SK-N-SH (cell line): ENCODE results near the gene SLC50A1. TPM values are rescaled to one million over a fixed set of nuclear protein-coding genes. Genes with fewer than 3 reads are reported as not detected.

Experiments used
- CTCF ChIA-PET: fragments of 300-600, 350-600 bp; formaldehyde crosslinking; extraction: SDS; loops from one replicate; lab custom pipeline; 2021; lab: Yijun Ruan, JAX
- POLR2A ChIA-PET: fragments of 350-600 bp; sonication (Branson Sonifier 250); formaldehyde crosslinking; extraction: SDS; loops from one replicate; lab custom pipeline; 2020; ENCODE audit warnings: antibody characterized with exemption, inconsistent platforms; lab: Yijun Ruan, JAX
- DNase-seq: peaks from one replicate; pipeline ENCODE4 v3.0.0; 2012
- H2AFZ ChIP-seq: fragments of 200-600 bp; sonication (generic); 2 replicates; pipeline ENCODE4 v1.8.1; 2016; ENCODE audit warnings: antibody characterized with exemption, mild to moderate bottlenecking, low read depth
- H3F3A ChIP-seq: fragments of 200-600 bp; sonication (generic); replicated peaks from 2 replicates; pipeline ENCODE3; 2016; ENCODE audit warnings: antibody characterized with exemption, mild to moderate bottlenecking; ENCODE audit not compliant: insufficient read depth
- H3K27ac ChIP-seq, 2 experiments: fragments of 200-500 bp in 1 of 2; fragments of 200-600 bp in 1 of 2; sonication (Bioruptor generic) in 1 of 2; sonication (generic), shearing (Covaris generic) in 1 of 2; 2 replicates each; pipeline versions ENCODE4 v1.5.1 to v1.6.1; 2014 to 2016; ENCODE audit warnings: low read depth in 2 of 2, inconsistent platforms in 1 of 2, low read length in 1 of 2, mild to moderate bottlenecking in 1 of 2, mixed read lengths in 1 of 2
- H3K27me3 ChIP-seq: fragments of 200-600 bp; sonication (generic), shearing (Covaris generic); 2 replicates; pipeline ENCODE4 v1.6.1; 2016; ENCODE audit warnings: mixed run types; ENCODE audit not compliant: insufficient read depth
- H3K36me3 ChIP-seq, 2 experiments: fragments of 200-500 bp in 1 of 2; fragments of 200-600 bp in 1 of 2; sonication (Bioruptor generic) in 1 of 2; sonication (generic) in 1 of 2; replicated peaks in 1 of 2; 2 replicates each; pipeline versions ENCODE3 to v1.5.1; 2014 to 2016; ENCODE audit warnings: low read length in 1 of 2, mild to moderate bottlenecking in 1 of 2; ENCODE audit not compliant: insufficient read depth in 2 of 2, control insufficient read depth in 1 of 2
- H3K4me1 ChIP-seq, 2 experiments: fragments of 200-500 bp in 1 of 2; fragments of 200-600 bp in 1 of 2; sonication (Bioruptor generic) in 1 of 2; sonication (generic), shearing (Covaris generic) in 1 of 2; 2 replicates each; pipeline versions ENCODE4 v1.5.1 to v1.6.1; 2014 to 2016; ENCODE audit warnings: low read depth in 1 of 2, low read length in 1 of 2, mixed run types in 1 of 2; ENCODE audit not compliant: insufficient read depth in 2 of 2, control insufficient read depth in 1 of 2
- H3K4me2 ChIP-seq: fragments of 200-600 bp; sonication (generic), shearing (Covaris generic); 2 replicates; pipeline ENCODE4 v1.6.1; 2017; ENCODE audit warnings: mixed run types
- H3K4me3 ChIP-seq, 2 experiments: fragments of 200-500 bp in 1 of 2; fragments of 200-600 bp in 1 of 2; sonication (Bioruptor generic) in 1 of 2; sonication (generic), shearing (Covaris generic) in 1 of 2; 2 replicates each; pipeline versions ENCODE4 v1.5.1 to v1.8.1; 2014 to 2016; ENCODE audit warnings: low read depth in 2 of 2, inconsistent platforms in 1 of 2, low read length in 1 of 2, mild to moderate bottlenecking in 1 of 2, mixed read lengths in 1 of 2, moderate library complexity in 1 of 2
- H3K79me2 ChIP-seq: fragments of 200-600 bp; sonication (generic); 2 replicates; pipeline ENCODE4 v1.8.1; 2017; ENCODE audit warnings: mild to moderate bottlenecking; ENCODE audit not compliant: insufficient read depth
- H3K9ac ChIP-seq: fragments of 200-600 bp; sonication (generic); 2 replicates; pipeline ENCODE4 v1.6.1; 2017; ENCODE audit warnings: mixed run types
- H3K9me2 ChIP-seq: fragments of 200-600 bp; sonication (generic); 2 replicates; pipeline ENCODE4 v1.6.1; 2017; ENCODE audit warnings: mixed run types
- H3K9me3 ChIP-seq: fragments of 200-600 bp; sonication (generic); 2 replicates; pipeline ENCODE4 v1.6.1; 2017; ENCODE audit warnings: mixed run types, mild to moderate bottlenecking, moderate library complexity
- H4K20me1 ChIP-seq: fragments of 200-600 bp; sonication (generic); 2 replicates; pipeline ENCODE4 v1.6.1; 2017; ENCODE audit warnings: mild to moderate bottlenecking, mixed run types; ENCODE audit not compliant: insufficient read depth
- CHD2 ChIP-seq: fragments of 150-350 bp; IDR thresholded peaks from 2 replicates; pipeline ENCODE4 v1.6.1; 2018; ENCODE audit warnings: low read length; ENCODE audit not compliant: partially characterized antibody
- EP300 ChIP-seq, 2 experiments: IDR thresholded peaks; 2 replicates each; pipeline versions ENCODE4 v1.4.0 to v1.6.1; 2012; ENCODE audit warnings: borderline replicate concordance in 1 of 2, low read depth in 1 of 2, low read length in 1 of 2
- FOXJ3 ChIP-seq: sonication (generic); formaldehyde crosslinking; IDR thresholded peaks from 2 replicates; pipeline ENCODE4 v1.5.1; 2020; ENCODE audit warnings: mild to moderate bottlenecking, missing genetic modification reagents
- GATA2 ChIP-seq: sonication (generic); formaldehyde crosslinking; IDR thresholded peaks from 2 replicates; pipeline ENCODE4 v1.5.0; 2020; ENCODE audit warnings: mild to moderate bottlenecking, missing genetic modification reagents
- IRF3 ChIP-seq: fragments of 150-350 bp; IDR thresholded peaks from 2 replicates; pipeline ENCODE4 v1.6.1; 2016; ENCODE audit warnings: mild to moderate bottlenecking, low read depth, low read length
- JUND ChIP-seq: IDR thresholded peaks from 2 replicates; pipeline ENCODE4 v1.4.0; 2012
- MAX ChIP-seq: IDR thresholded peaks from 2 replicates; pipeline ENCODE4 v1.4.0; 2012; ENCODE audit warnings: low read depth
- MEF2A ChIP-seq: IDR thresholded peaks from 2 replicates; pipeline ENCODE4 v1.4.0; 2012; ENCODE audit warnings: low read depth, borderline replicate concordance
- NRF1 ChIP-seq: IDR thresholded peaks from 2 replicates; pipeline ENCODE4 v1.6.1; 2012; ENCODE audit warnings: low read depth, mild to moderate bottlenecking, low read length
- PBX3 ChIP-seq: IDR thresholded peaks from 2 replicates; pipeline ENCODE4; 2012
- POLR2AphosphoS5 ChIP-seq: IDR thresholded peaks from 2 replicates; pipeline ENCODE4 v1.6.1; 2012; ENCODE audit warnings: low read depth, low read length
- REST ChIP-seq: IDR thresholded peaks from 2 replicates; pipeline ENCODE4 v1.6.1; 2012; ENCODE audit warnings: mild to moderate bottlenecking, low read depth, low read length, moderate library complexity
- RXRA ChIP-seq: IDR thresholded peaks from 2 replicates; pipeline ENCODE4 v1.4.0; 2012; ENCODE audit warnings: low read depth, mild to moderate bottlenecking, borderline replicate concordance
- SIN3A ChIP-seq: IDR thresholded peaks from 2 replicates; pipeline ENCODE4 v1.6.1; 2012; ENCODE audit warnings: low read depth, mild to moderate bottlenecking, low read length, moderate library complexity, borderline replicate concordance
- SMC3 ChIP-seq: IDR thresholded peaks from 2 replicates; pipeline ENCODE4 v1.6.1; 2012; ENCODE audit warnings: low read depth, low read length, improper control_type of control experiment
- TAF1 ChIP-seq: IDR thresholded peaks from 2 replicates; pipeline ENCODE4 v1.6.1; 2012; ENCODE audit warnings: low read depth, mild to moderate bottlenecking, low read length, moderate library complexity, borderline replicate concordance
- TCF12 ChIP-seq: IDR thresholded peaks from 2 replicates; pipeline ENCODE4 v1.4.0; 2012
- TEAD4 ChIP-seq: IDR thresholded peaks from 2 replicates; pipeline ENCODE4 v1.4.0; 2012; ENCODE audit warnings: mild to moderate bottlenecking, borderline replicate concordance; ENCODE audit not compliant: insufficient read depth
- USF2 ChIP-seq: fragments of 150-350 bp; IDR thresholded peaks from 2 replicates; pipeline ENCODE4 v1.6.1; 2017; ENCODE audit warnings: antibody characterized with exemption, low read length, low read depth, borderline replicate concordance
- YY1 ChIP-seq: IDR thresholded peaks from 2 replicates; pipeline ENCODE4 v1.4.0; 2012; ENCODE audit warnings: low read depth, mild to moderate bottlenecking
- WGBS: methylation state at CpG from one replicate; pipeline ENCODE4 v1.1.6; 2017; ENCODE audit warnings: low lambda C conversion rate; 5-methylcytosine and 5-hydroxymethylcytosine counted together
- polyA plus RNA-seq, 3 experiments: library from polyadenylated mRNA; depleted of rRNA; stranded (reverse); fragments of >200 nt; gene quantifications; 2 replicates each; pipeline ENCODE4 v1.2.3, GENCODE V29; 2012

The SLC50A1 gene
- polyA plus RNA-seq, 1 of the 3 experiments (the other 2 are of a cell fraction) = 58.4 TPM

GRCh38 chr1:155094622-155094948, 41.1 kb upstream of the SLC50A1 start (continued):
- TF ChIP-seq USF2 = no peak

- H3K36me3 ChIP-seq = no peaks in the 10 kb centered on the region
- H2AFZ ChIP-seq = no peak overlapping the region
- H3K9ac ChIP-seq = no peak overlapping the region
- H3K27ac ChIP-seq = no peak overlapping the region
- no peaks in the 10 kb centered on the region for H3K79me2 ChIP-seq
- H4K20me1 ChIP-seq = no peaks in the 10 kb centered on the region
- 88% methylated on average over 4 of the region's 7 CpGs for WGBS
- TF ChIP-seq YY1 (no peak), GATA2 (CRISPR knock-in tag) (no peak), IRF3 (no peak), FOXJ3 (CRISPR knock-in tag) (no peak), SMC3 (no peak), TEAD4 (no peak), JUND (no peak), MEF2A (no peak), POLR2AphosphoS5 (no peak), EP300 (IDR thresholded peaks at IDR 0.05; ENCODE audit: borderline replicate concordance in 1 of 2, low read depth in 1 of 2, low read length in 1 of 2) (no peak), CHD2 (no peak), NRF1 (no peak)
- H3K9me3 ChIP-seq = no peaks in the 10 kb centered on the region
- no peak for DNase-seq
- H3K4me3 ChIP-seq = no peak overlapping the region
- H3K27me3 ChIP-seq = no peaks in the 10 kb centered on the region
- H3F3A ChIP-seq = peaks cover 15% of the 10 kb centered on the region
- ChIA-PET CTCF (interaction anchor here (13.1 kb wide), 1 partner anchor 70 kb away, joined by 496 read pairs; the partner anchor contains the start of genes KRTCAP2 and TRIM46), POLR2A (no interaction called here)
- no peaks in the 10 kb centered on the region for H3K9me2 ChIP-seq
- peaks cover 0 to 2% of the 10 kb centered on the region in 2 experiments; a peak in 1 of 4 replicates for H3K4me1 ChIP-seq
- no peak overlapping the region for H3K4me2 ChIP-seq
Measured at GRCh38 chr1:155099331-155099730, 36.3 kb upstream of the SLC50A1 start.

GRCh38 chr1:155103325-155103724, 32.3 kb upstream of the SLC50A1 start:
- 74% methylated on average over 7 of the region's 9 CpGs for WGBS
- no peak overlapping the region for H3K9ac ChIP-seq
- no peaks in the 10 kb centered on the region for H3K4me1 ChIP-seq
- H3K4me2 ChIP-seq = no peak overlapping the region
- no peak overlapping the region for H3K27ac ChIP-seq
- no peak overlapping the region for H2AFZ ChIP-seq
- H3K9me3 ChIP-seq = no peaks in the 10 kb centered on the region
- no peaks in the 10 kb centered on the region for H3K36me3 ChIP-seq
- no peaks in the 10 kb centered on the region for H4K20me1 ChIP-seq
- no peaks in the 10 kb centered on the region for H3K79me2 ChIP-seq
- no peak overlapping the region for H3K4me3 ChIP-seq
- no peak for DNase-seq
- no peaks in the 10 kb centered on the region for H3K9me2 ChIP-seq
- H3K27me3 ChIP-seq = no peaks in the 10 kb centered on the region; the same call in 1 of the 2 replicates
- POLR2A ChIA-PET = no interaction called here
- CTCF ChIA-PET = interaction anchor here (0.6 to 3.3 kb wide), 4 partner anchors 12 to 64 kb away, joined by 3 to 20 read pairs (median 5); no protein-coding TSS in a partner anchor
- H3F3A ChIP-seq = no peaks in the 10 kb centered on the region
- TF ChIP-seq RXRA (no peak), POLR2AphosphoS5 (no peak), TCF12 (no peak), MAX (no peak), TAF1 (no peak), SIN3A (no peak), REST (no peak), PBX3 (no peak), CHD2 (no peak)
